Choroid plexus epithelial cell (primary cell): ENCODE data around the gene KLHL22.

ENCODE experiments used
- DNase-seq: peaks from one replicate; pipeline ENCODE4 v3.0.0-alpha.2; 2010; ENCODE audit warnings: low read depth
- H3K4me3 ChIP-seq: 2 replicates; pipeline ENCODE4 v1.5.1; 2011; ENCODE audit warnings: low read depth, mild to moderate bottlenecking, control low read depth, low read length, moderate library complexity
- CTCF ChIP-seq: conservative IDR thresholded peaks from 2 replicates; pipeline ENCODE4 v1.5.1; 2011; ENCODE audit warnings: low read depth, mild to moderate bottlenecking, control low read depth, inconsistent platforms, low read length, moderate library complexity

Gene KLHL22

GRCh38 chr22:20403779-20404140 is 91.8 kb downstream of the KLHL22 start:
- no peak overlapping the region for H3K4me3 ChIP-seq
- DNase-seq, result no peak
- no peak for TF ChIP-seq CTCF

GRCh38 chr22:20402960-20403778 is 92.4 kb downstream of the KLHL22 start:
- TF ChIP-seq CTCF, result no peak
- DNase-seq, result no peak

GRCh38 chr22:20401376-20402014 is 94.1 kb downstream of the KLHL22 start:
- no peak for DNase-seq
- H3K4me3 ChIP-seq, result no peak overlapping the region
- TF ChIP-seq CTCF, result no peak

More at GRCh38 chr22:20402960-20403778, 92.4 kb downstream of the KLHL22 start:
- H3K4me3 ChIP-seq, result no peak overlapping the region

- H3K4me3 ChIP-seq, result no peak overlapping the region
- DNase-seq, result no peak
- no peak for TF ChIP-seq CTCF
Measured at GRCh38 chr22:20400606-20401375, 94.8 kb downstream of the KLHL22 start.

GRCh38 chr22:20399866-20400605 is 95.6 kb downstream of the KLHL22 start:
- no peak overlapping the region for H3K4me3 ChIP-seq
- no peak for TF ChIP-seq CTCF
- DNase-seq, result no peak

- no peak for TF ChIP-seq CTCF
- no peak for DNase-seq
- H3K4me3 ChIP-seq, result no peak overlapping the region
Measured at GRCh38 chr22:20398420-20398819, 97.2 kb downstream of the KLHL22 start.
